HL-60 (cell line): ENCODE measurements around the gene PLXNA3.

Source experiments
- DNase-seq, 2 experiments: peaks; one replicate each; pipeline ENCODE4 v3.0.0-alpha.2; 2010 to 2020; ENCODE audit warnings: low read depth in 1 of 2, low spot score in 1 of 2
- H3K27ac ChIP-seq: fragments of 250-450 bp; sonication (Bioruptor Pico); replicated peaks from 2 replicates; pipeline ENCODE4 v1.5.1; 2020; ENCODE audit warnings: mild to moderate bottlenecking, moderate library complexity
- H3K27me3 ChIP-seq: fragments of 250-450 bp; sonication (Bioruptor Pico); 2 replicates; pipeline ENCODE4 v1.5.1; 2021; ENCODE audit warnings: mild to moderate bottlenecking, moderate library complexity; ENCODE audit not compliant: insufficient read depth, poor library complexity, severe bottlenecking
- H3K4me3 ChIP-seq: replicated peaks from 2 replicates; pipeline ENCODE4 v1.5.1; 2011; ENCODE audit warnings: mild to moderate bottlenecking, control low read depth, low read length; ENCODE audit not compliant: insufficient read depth
- CTCF ChIP-seq: IDR thresholded peaks from one replicate; pipeline ENCODE4 v1.5.1; 2011; ENCODE audit warnings: low read length, control low read depth, inconsistent platforms; ENCODE audit not compliant: insufficient read depth
- GABPA ChIP-seq: IDR thresholded peaks from 2 replicates; pipeline ENCODE4 v1.6.1; 2012; ENCODE audit warnings: low read depth
- POLR2AphosphoS5 ChIP-seq: IDR thresholded peaks from 2 replicates; pipeline ENCODE4 v1.6.1; 2012; ENCODE audit warnings: low read depth
- REST ChIP-seq: IDR thresholded peaks from 2 replicates; pipeline ENCODE4 v1.6.1; 2012; ENCODE audit warnings: low read depth; ENCODE audit not compliant: insufficient replicate concordance
- SPI1 ChIP-seq: IDR thresholded peaks from 2 replicates; pipeline ENCODE4 v1.6.1; 2012; ENCODE audit warnings: low read depth, mild to moderate bottlenecking, borderline replicate concordance

Gene PLXNA3

GRCh38 chrX:154488336-154489075 is 30.4 kb downstream of the PLXNA3 start:
- no peak overlapping the region for H3K27ac ChIP-seq
- H3K27me3 ChIP-seq: no peaks in the 10 kb centered on the region
- TF ChIP-seq POLR2AphosphoS5 (no peak), GABPA (no peak), REST (no peak), CTCF (no peak), SPI1 (no peak)
- no peak overlapping the region for H3K4me3 ChIP-seq
- no peak for DNase-seq

- no peak overlapping the region for H3K27ac ChIP-seq
- DNase-seq: no peak
- H3K27me3 ChIP-seq: no peaks in the 10 kb centered on the region
- TF ChIP-seq GABPA: no peak
- TF ChIP-seq CTCF: no peak
- no peak for TF ChIP-seq POLR2AphosphoS5
- no peak for TF ChIP-seq REST
- no peak for TF ChIP-seq SPI1
- H3K4me3 ChIP-seq: no peak overlapping the region
These were observed 31.1 kb downstream of the PLXNA3 start for GRCh38 chrX:154489182-154489581.

GRCh38 chrX:154490021-154490413 is 31.9 kb downstream of the PLXNA3 start:
- no peaks in the 10 kb centered on the region for H3K27me3 ChIP-seq
- H3K27ac ChIP-seq: peak overlapping the region; percentile 56
- peak overlapping the region; percentile 54 for H3K4me3 ChIP-seq
- DNase-seq: peak; percentile 13 to 24
- TF ChIP-seq REST (no peak), GABPA (no peak), CTCF (no peak), POLR2AphosphoS5 (no peak), SPI1 (no peak)
